ENCODE results near the gene MYL6. TPM values are rescaled to one million over a fixed set of nuclear protein-coding genes. Genes with fewer than 3 reads are reported as not detected.

The MYL6 gene
- total and polyA plus RNA-seq, 9 of the 15 experiments (the other 6 are each of a cell fraction or from before 2014, with no cell fraction given) = 557 to 1,664 (median 958) TPM

DNA sequence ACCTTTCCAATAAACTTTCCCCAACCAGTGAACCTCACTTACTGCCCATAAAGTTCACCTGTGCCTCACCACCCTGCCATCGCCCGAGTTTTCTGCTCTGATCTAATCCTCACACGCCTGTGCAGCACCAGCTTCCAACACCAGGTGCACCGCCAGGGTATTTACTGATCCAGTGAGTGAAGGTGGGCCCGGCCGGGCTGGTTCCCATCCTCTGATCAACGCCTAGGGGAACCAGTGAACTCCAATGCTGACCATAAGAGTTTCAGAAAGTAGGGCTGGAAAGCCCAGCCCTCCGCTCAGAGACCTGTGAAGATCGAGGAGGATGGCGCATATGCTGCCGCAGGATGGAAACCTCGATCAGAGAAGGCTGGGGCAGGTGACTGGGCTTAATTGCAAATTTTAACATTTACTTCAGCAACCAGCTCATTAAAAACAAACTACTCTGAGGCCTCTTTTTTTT is 6.5 kb upstream of the MYL6 start (continued):
- TF ChIP-seq NR3C1 (CRISPR knock-in tag; IDR thresholded peaks at IDR 0.05) (no peak), ZNF57 (CRISPR knock-in tag; IDR thresholded peaks at IDR 0.05) (no peak), ZZZ3 (IDR thresholded peaks at IDR 0.05) (0 out of 2 replicates have a peak, but pooled peaks have one; percentile 27), TCF3 (CRISPR knock-in tag; IDR thresholded peaks at IDR 0.05) (0 out of 2 replicates have a peak, but pooled peaks have one; percentile 16), EP300 (IDR thresholded peaks at IDR 0.05; ENCODE audit: low read length) (no peak), TAF1 (IDR thresholded peaks at IDR 0.05; ENCODE audit: control insufficient read depth, extremely low read depth, insufficient read depth, low read length, severe bottlenecking) (peak; percentile 43), ZBED1 (IDR thresholded peaks at IDR 0.05) (peak; percentile 60; the same call in 1 of the 2 replicates)
- TF ChIP-seq, protein P1, sequence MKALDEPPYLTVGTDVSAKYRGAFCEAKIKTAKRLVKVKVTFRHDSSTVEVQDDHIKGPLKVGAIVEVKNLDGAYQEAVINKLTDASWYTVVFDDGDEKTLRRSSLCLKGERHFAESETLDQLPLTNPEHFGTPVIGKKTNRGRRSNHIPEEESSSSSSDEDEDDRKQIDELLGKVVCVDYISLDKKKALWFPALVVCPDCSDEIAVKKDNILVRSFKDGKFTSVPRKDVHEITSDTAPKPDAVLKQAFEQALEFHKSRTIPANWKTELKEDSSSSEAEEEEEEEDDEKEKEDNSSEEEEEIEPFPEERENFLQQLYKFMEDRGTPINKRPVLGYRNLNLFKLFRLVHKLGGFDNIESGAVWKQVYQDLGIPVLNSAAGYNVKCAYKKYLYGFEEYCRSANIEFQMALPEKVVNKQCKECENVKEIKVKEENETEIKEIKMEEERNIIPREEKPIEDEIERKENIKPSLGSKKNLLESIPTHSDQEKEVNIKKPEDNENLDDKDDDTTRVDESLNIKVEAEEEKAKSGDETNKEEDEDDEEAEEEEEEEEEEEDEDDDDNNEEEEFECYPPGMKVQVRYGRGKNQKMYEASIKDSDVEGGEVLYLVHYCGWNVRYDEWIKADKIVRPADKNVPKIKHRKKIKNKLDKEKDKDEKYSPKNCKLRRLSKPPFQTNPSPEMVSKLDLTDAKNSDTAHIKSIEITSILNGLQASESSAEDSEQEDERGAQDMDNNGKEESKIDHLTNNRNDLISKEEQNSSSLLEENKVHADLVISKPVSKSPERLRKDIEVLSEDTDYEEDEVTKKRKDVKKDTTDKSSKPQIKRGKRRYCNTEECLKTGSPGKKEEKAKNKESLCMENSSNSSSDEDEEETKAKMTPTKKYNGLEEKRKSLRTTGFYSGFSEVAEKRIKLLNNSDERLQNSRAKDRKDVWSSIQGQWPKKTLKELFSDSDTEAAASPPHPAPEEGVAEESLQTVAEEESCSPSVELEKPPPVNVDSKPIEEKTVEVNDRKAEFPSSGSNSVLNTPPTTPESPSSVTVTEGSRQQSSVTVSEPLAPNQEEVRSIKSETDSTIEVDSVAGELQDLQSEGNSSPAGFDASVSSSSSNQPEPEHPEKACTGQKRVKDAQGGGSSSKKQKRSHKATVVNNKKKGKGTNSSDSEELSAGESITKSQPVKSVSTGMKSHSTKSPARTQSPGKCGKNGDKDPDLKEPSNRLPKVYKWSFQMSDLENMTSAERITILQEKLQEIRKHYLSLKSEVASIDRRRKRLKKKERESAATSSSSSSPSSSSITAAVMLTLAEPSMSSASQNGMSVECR (CRISPR knock-in tag; IDR thresholded peaks at IDR 0.05) = peak; percentile 23; the same call in 1 of the 2 replicates
- TF ChIP-seq, protein P2, sequence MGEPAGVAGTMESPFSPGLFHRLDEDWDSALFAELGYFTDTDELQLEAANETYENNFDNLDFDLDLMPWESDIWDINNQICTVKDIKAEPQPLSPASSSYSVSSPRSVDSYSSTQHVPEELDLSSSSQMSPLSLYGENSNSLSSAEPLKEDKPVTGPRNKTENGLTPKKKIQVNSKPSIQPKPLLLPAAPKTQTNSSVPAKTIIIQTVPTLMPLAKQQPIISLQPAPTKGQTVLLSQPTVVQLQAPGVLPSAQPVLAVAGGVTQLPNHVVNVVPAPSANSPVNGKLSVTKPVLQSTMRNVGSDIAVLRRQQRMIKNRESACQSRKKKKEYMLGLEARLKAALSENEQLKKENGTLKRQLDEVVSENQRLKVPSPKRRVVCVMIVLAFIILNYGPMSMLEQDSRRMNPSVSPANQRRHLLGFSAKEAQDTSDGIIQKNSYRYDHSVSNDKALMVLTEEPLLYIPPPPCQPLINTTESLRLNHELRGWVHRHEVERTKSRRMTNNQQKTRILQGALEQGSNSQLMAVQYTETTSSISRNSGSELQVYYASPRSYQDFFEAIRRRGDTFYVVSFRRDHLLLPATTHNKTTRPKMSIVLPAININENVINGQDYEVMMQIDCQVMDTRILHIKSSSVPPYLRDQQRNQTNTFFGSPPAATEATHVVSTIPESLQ (CRISPR knock-in tag; IDR thresholded peaks at IDR 0.05) = 0 out of 2 replicates have a peak, but pooled peaks have one; percentile 34
- TF ChIP-seq, protein P3, sequence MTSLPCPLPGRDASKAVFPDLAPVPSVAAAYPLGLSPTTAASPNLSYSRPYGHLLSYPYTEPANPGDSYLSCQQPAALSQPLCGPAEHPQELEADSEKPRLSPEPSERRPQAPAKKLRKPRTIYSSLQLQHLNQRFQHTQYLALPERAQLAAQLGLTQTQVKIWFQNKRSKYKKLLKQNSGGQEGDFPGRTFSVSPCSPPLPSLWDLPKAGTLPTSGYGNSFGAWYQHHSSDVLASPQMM (CRISPR knock-in tag; IDR thresholded peaks at IDR 0.05) = no peak
- TF ChIP-seq, protein P4, sequence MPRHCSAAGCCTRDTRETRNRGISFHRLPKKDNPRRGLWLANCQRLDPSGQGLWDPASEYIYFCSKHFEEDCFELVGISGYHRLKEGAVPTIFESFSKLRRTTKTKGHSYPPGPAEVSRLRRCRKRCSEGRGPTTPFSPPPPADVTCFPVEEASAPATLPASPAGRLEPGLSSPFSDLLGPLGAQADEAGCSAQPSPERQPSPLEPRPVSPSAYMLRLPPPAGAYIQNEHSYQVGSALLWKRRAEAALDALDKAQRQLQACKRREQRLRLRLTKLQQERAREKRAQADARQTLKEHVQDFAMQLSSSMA (CRISPR knock-in tag; IDR thresholded peaks at IDR 0.05) = no peak
- TF ChIP-seq, protein P5, sequence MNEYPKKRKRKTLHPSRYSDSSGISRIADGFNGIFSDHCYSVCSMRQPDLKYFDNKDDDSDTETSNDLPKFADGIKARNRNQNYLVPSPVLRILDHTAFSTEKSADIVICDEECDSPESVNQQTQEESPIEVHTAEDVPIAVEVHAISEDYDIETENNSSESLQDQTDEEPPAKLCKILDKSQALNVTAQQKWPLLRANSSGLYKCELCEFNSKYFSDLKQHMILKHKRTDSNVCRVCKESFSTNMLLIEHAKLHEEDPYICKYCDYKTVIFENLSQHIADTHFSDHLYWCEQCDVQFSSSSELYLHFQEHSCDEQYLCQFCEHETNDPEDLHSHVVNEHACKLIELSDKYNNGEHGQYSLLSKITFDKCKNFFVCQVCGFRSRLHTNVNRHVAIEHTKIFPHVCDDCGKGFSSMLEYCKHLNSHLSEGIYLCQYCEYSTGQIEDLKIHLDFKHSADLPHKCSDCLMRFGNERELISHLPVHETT (CRISPR knock-in tag; conservative IDR thresholded peaks at IDR 0.05 in 1 of 2, IDR thresholded peaks at IDR 0.05 in 1 of 2) = no peak; a peak in 1 of 4 replicates
- TF ChIP-seq, protein P6, sequence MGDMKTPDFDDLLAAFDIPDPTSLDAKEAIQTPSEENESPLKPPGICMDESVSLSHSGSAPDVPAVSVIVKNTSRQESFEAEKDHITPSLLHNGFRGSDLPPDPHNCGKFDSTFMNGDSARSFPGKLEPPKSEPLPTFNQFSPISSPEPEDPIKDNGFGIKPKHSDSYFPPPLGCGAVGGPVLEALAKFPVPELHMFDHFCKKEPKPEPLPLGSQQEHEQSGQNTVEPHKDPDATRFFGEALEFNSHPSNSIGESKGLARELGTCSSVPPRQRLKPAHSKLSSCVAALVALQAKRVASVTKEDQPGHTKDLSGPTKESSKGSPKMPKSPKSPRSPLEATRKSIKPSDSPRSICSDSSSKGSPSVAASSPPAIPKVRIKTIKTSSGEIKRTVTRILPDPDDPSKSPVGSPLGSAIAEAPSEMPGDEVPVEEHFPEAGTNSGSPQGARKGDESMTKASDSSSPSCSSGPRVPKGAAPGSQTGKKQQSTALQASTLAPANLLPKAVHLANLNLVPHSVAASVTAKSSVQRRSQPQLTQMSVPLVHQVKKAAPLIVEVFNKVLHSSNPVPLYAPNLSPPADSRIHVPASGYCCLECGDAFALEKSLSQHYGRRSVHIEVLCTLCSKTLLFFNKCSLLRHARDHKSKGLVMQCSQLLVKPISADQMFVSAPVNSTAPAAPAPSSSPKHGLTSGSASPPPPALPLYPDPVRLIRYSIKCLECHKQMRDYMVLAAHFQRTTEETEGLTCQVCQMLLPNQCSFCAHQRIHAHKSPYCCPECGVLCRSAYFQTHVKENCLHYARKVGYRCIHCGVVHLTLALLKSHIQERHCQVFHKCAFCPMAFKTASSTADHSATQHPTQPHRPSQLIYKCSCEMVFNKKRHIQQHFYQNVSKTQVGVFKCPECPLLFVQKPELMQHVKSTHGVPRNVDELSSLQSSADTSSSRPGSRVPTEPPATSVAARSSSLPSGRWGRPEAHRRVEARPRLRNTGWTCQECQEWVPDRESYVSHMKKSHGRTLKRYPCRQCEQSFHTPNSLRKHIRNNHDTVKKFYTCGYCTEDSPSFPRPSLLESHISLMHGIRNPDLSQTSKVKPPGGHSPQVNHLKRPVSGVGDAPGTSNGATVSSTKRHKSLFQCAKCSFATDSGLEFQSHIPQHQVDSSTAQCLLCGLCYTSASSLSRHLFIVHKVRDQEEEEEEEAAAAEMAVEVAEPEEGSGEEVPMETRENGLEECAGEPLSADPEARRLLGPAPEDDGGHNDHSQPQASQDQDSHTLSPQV (IDR thresholded peaks at IDR 0.05) = peak; percentile 50; the same call in 1 of the 2 replicates

All from K562 (cell line).